Hepatocyte (in vitro differentiated cells): Measurements from ENCODE around the gene WBP4. TPM values are rescaled to one million over a fixed set of nuclear protein-coding genes. Genes with fewer than 3 reads are reported as not detected.

Experiments used
- DNase-seq: peaks from one replicate; pipeline ENCODE4 v3.0.0-alpha.2; 2016; ENCODE audit warnings: low spot score
- H2AFZ ChIP-seq: fragments of 200-600 bp; sonication (generic); 2 replicates; pipeline ENCODE4 v1.6.0; 2016; ENCODE audit warnings: antibody characterized with exemption, mild to moderate bottlenecking
- H3K27ac ChIP-seq: fragments of 200-600 bp; sonication (generic); 2 replicates; pipeline ENCODE4 v1.5.1; 2016; ENCODE audit warnings: mild to moderate bottlenecking
- H3K27me3 ChIP-seq: fragments of 200-600 bp; sonication (generic); 2 replicates; pipeline ENCODE4 v1.6.1; 2016
- H3K36me3 ChIP-seq: fragments of 200-600 bp; sonication (generic); replicated peaks from 2 replicates; pipeline ENCODE4 v1.5.1; 2016; ENCODE audit warnings: low read depth; ENCODE audit not compliant: insufficient read depth
- H3K4me1 ChIP-seq: fragments of 200-600 bp; sonication (generic); 2 replicates; pipeline ENCODE4 v1.5.1; 2016; ENCODE audit warnings: mild to moderate bottlenecking, moderate library complexity; ENCODE audit not compliant: insufficient read depth
- H3K4me2 ChIP-seq: fragments of 200-600 bp; sonication (generic); 2 replicates; pipeline ENCODE4 v1.6.0; 2016
- H3K4me3 ChIP-seq: fragments of 200-600 bp; sonication (generic); 2 replicates; pipeline ENCODE4 v1.5.1; 2016; ENCODE audit warnings: mild to moderate bottlenecking
- H3K79me2 ChIP-seq: fragments of 200-600 bp; sonication (generic); 2 replicates; pipeline ENCODE4 v1.6.0; 2017; ENCODE audit warnings: mild to moderate bottlenecking
- H3K9me2 ChIP-seq: fragments of 200-600 bp; sonication (generic); replicated peaks from 2 replicates; pipeline ENCODE4 v1.6.0; 2017; ENCODE audit warnings: mild to moderate bottlenecking; ENCODE audit not compliant: insufficient read depth
- H3K9me3 ChIP-seq: fragments of 200-600 bp; sonication (generic); 2 replicates; pipeline ENCODE4 v1.5.1; 2016; ENCODE audit warnings: low read depth, mild to moderate bottlenecking
- H4K20me1 ChIP-seq: fragments of 200-600 bp; sonication (generic); 2 replicates; pipeline ENCODE4 v1.6.0; 2016; ENCODE audit warnings: mild to moderate bottlenecking; ENCODE audit not compliant: insufficient read depth, poor library complexity, severe bottlenecking
- CTCF ChIP-seq: fragments of 200-600 bp; sonication (generic); IDR thresholded peaks from 2 replicates; pipeline ENCODE4 v1.5.1; 2016; ENCODE audit warnings: antibody characterized with exemption, mild to moderate bottlenecking; ENCODE audit not compliant: poor library complexity
- EZH2 ChIP-seq: fragments of 200-600 bp; sonication (generic); IDR thresholded peaks from 2 replicates; pipeline ENCODE4 v1.6.1; 2016; ENCODE audit warnings: antibody characterized with exemption, mild to moderate bottlenecking, borderline replicate concordance
- EZH2phosphoT487 ChIP-seq: fragments of 200-600 bp; sonication (generic); IDR thresholded peaks from one replicate; pipeline ENCODE4 v1.6.1; 2018; ENCODE audit warnings: antibody characterized with exemption, mild to moderate bottlenecking, low read depth, moderate library complexity; ENCODE audit not compliant: unreplicated experiment, severe bottlenecking
- WGBS: methylation state at CpG from one replicate; pipeline ENCODE4 v1.1.6; 2016; ENCODE audit warnings: low lambda C conversion rate; ENCODE audit errors: missing lambda C conversion rate; 5-methylcytosine and 5-hydroxymethylcytosine counted together
- polyA plus RNA-seq: library from polyadenylated mRNA; unstranded; fragments of >200 nt; fragmentation: Nextera tagmentation; extraction: Ambion mirVana; gene quantifications from 2 replicates; pipeline ENCODE4 v1.2.1, GENCODE V29; 2016
- total RNA-seq: library from RNA; depleted of rRNA; stranded (reverse); fragments of >200 nt; gene quantifications from 2 replicates; pipeline ENCODE4 v1.2.3, GENCODE V29; 2014

Gene WBP4
- total RNA-seq: 6.1 and 8.4 TPM in 2 replicates
- polyA plus RNA-seq: 8.4 and 11.3 TPM in 2 replicates

- under 1% methylated on average over 56 of the region's 71 CpGs for WGBS
- DNase-seq: peak; percentile 97
- peaks cover 48% of the 10 kb centered on the region for H3K4me1 ChIP-seq
Observed at GRCh38 chr13:41061075-41061913, at the start of gene WBP4. Gene WBP4, plus strand, starts transcription at chr13:41061509. Its CDS starts 165 bp downstream, at chr13:41061674.

GRCh38 chr13:41012536-41012935 lies 48.8 kb upstream of the WBP4 start:
- peaks cover 11% of the 10 kb centered on the region for H3K4me1 ChIP-seq
- 100% methylated on average over 2 of the region's 2 CpGs for WGBS

More at GRCh38 chr13:41061075-41061913, at the start of gene WBP4:
- Histone ChIP-seq H3K4me2 (peak within 1 kb of the TSS; percentile 85), H2AFZ (peak within 1 kb of the TSS; percentile 61), H3K9me3 (no peaks in the 10 kb centered on the region), H3K9me2 (no peaks in the 10 kb centered on the region), H3K4me3 (peak within 1 kb of the TSS; percentile 70), H3K27ac (peak within 1 kb of the TSS; percentile 100), H3K27me3 (no peaks in the 10 kb centered on the region), H3K36me3 (no peaks in the 10 kb centered on the region), H4K20me1 (peaks cover 30% of the 10 kb centered on the region), H3K79me2 (peaks cover 70% of the 10 kb centered on the region)
- no peak for TF ChIP-seq EZH2phosphoT487
- TF ChIP-seq EZH2: no peak
- TF ChIP-seq CTCF: peak; percentile 21

GRCh38 chr13:41013835-41014234 lies 47.5 kb upstream of the WBP4 start:
- H3K9me2 ChIP-seq: no peaks in the 10 kb centered on the region
- H3K79me2 ChIP-seq: peaks cover 98% of the 10 kb centered on the region
- no peaks in the 10 kb centered on the region for H3K9me3 ChIP-seq
- no peak overlapping the region for H3K4me2 ChIP-seq
- H3K4me3 ChIP-seq: no peak overlapping the region
- H3K27me3 ChIP-seq: no peaks in the 10 kb centered on the region
- H4K20me1 ChIP-seq: peaks cover 34% of the 10 kb centered on the region
- no peaks in the 10 kb centered on the region for H3K36me3 ChIP-seq
- 94% methylated on average over 2 of the region's 2 CpGs for WGBS
- no peak overlapping the region for H2AFZ ChIP-seq
- no peak for DNase-seq
- TF ChIP-seq CTCF: no peak
- TF ChIP-seq EZH2phosphoT487: no peak
- TF ChIP-seq EZH2: no peak
- no peak overlapping the region for H3K27ac ChIP-seq
- peaks cover 4% of the 10 kb centered on the region for H3K4me1 ChIP-seq

More at GRCh38 chr13:41012536-41012935, 48.8 kb upstream of the WBP4 start:
- H3K9me2 ChIP-seq: no peaks in the 10 kb centered on the region
- H3K4me2 ChIP-seq: no peak overlapping the region
- no peaks in the 10 kb centered on the region for H3K36me3 ChIP-seq
- no peaks in the 10 kb centered on the region for H3K9me3 ChIP-seq
- no peak for DNase-seq
- H3K27me3 ChIP-seq: no peaks in the 10 kb centered on the region
- H4K20me1 ChIP-seq: peaks cover 41% of the 10 kb centered on the region
- H3K79me2 ChIP-seq: peaks cover 98% of the 10 kb centered on the region
- no peak overlapping the region for H2AFZ ChIP-seq
- no peak for TF ChIP-seq EZH2phosphoT487
- no peak for TF ChIP-seq CTCF
- no peak for TF ChIP-seq EZH2
- H3K27ac ChIP-seq: no peak overlapping the region
- H3K4me3 ChIP-seq: no peak overlapping the region
